ENCODE data around the gene CMTM1. TPM values are rescaled to one million over a fixed set of nuclear protein-coding genes. Genes with fewer than 3 reads are reported as not detected.
"Not testable (repeated sequence)": the region's sequence is repeated elsewhere in the genome, so short reads cannot be mapped to it uniquely, and the experiment has no call there.

The CMTM1 gene
- total RNA-seq, 1 donor from 2014 or later = 3.6 TPM

DNA sequence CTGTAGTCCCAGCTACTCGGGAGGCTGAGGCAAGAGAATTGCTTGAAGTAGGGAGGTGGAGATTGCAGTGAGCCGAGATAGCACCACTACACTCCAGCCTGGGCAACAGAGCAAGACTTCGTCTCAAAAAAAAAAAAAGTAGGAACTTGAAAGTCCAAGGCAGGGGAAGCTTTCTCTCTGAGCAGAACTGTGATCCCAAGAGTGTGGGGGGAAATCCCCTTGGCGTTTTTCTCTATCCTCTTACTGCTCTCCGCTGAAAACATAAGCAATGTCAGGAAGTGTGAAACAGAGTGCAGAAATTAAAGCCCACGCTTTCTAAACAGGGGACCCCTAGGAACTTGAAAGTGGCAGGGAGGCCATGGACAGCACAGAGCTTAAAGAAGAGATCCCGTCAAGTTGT lies 28.5 kb downstream of the CMTM1 start:
- DNase-seq = no peak

DNA sequence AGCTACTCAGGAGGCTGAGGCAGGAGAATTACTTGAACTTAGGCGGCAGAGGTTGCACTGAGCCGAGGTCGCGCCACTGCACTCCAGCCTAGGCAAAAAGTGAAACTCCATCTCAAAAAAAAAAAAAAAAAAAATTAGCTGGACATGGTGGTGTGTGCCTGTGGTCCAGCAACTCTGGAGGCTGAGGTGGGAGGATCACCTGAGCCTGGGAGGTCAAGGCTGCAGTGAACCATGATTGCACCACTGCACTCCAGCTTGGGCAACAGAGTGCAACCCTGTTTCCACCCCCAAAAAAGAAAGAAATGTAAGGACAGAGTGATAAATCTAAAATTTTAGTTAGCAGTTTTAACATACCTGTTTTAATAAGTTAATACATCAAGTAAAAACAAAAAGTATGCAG lies 30.3 kb downstream of the CMTM1 start:
- DNase-seq = not testable (repeated sequence)

- DNase-seq = no peak
Measured at GRCh38 chr16:66596986-66597848, 31.0 kb downstream of the CMTM1 start.

GRCh38 chr16:66598111-66598510 lies 31.9 kb downstream of the CMTM1 start:
- DNase-seq = no peak

GRCh38 chr16:66599726-66600125 lies 33.5 kb downstream of the CMTM1 start:
- no peak for DNase-seq

GRCh38 chr16:66600477-66600876 lies 34.2 kb downstream of the CMTM1 start:
- DNase-seq = no peak

GRCh38 chr16:66601471-66601870 lies 35.2 kb downstream of the CMTM1 start:
- DNase-seq = no peak

DNA sequence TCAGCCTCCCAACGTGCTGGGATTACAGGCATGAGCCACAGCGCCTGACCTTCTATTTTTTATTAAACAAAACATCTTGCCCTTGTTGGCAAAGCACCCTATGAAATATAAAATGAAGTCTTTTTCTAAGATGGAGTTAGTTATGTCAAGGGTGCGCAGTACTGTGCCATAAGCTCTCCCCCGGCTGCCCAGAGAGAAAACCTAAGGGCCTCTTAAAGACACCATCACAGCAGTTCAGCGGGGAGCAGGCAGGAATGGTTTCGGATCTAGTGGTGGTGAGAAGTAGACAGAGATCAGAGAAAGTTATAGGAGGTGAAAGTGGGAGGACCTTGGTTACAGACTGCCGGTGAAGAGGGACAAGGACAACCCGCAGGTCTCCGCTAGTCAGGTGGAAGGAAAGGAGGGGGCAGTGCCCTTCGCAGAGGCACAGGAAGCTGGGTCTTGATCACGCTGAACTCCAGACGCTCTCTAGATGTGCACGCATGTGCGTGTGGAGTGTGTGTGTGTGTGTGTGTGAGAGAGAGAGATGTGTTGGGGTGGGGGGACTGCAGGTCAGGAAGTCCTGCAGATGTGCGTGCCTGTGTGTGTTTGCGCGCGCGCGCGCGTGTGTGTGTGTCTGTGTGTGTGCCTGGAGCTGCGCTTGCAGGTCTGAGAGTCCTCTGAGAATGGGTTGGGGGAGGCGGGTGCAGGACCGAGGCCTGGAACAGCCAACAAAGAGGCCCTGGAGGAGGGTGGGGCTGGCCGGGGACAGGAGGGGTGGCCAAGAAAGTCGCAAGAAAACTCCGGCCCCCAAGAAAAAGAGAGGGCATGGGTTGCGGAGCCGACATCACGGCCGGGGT lies 37.5 kb downstream of the CMTM1 start:
- DNase-seq = peak; percentile 63

DNA sequence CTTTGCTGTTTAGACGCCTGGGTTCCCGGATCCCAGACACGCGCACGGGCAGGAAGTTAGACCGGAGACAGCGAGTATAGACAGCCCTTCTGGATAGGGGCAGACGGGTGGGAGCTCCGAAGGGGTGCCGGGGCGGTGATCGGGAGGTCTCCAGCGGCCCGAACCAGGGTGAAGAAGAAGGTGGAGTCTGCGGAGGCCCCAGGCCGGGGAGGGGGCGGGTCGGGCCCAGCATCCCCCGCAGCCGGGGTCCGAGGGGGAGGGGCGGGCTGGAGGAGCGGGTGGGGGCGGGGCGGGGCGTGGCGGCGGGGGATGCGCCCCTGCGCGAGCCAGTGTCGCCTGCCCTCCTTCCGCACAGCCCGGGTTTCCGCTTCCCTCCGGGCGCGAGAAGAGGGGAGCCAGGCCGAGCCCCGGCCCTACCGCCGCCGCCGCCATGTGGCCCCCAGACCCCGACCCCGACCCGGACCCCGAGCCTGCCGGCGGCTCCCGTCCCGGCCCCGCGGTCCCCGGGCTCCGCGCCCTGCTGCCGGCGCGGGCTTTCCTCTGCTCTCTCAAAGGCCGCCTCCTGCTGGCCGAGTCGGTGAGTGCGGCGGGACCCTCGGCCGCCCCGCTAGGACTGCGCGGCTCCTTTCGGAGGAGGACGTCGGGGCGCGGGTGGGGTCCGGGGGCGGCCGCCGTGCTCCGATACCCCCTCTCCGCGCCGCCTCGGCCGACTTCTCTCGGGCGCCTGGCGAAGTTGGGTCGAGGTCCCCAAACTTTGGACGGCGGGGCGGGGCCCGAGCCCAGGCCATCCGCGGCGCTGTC lies 38.3 kb downstream of the CMTM1 start, which contains the start of gene CMTM3:
CMTM3 (plus strand) TSS at position 329 of the 801 bp plus-strand sequence; CDS start at position 431, 102 bp downstream.
- DNase-seq = peak; percentile 80

DNA sequence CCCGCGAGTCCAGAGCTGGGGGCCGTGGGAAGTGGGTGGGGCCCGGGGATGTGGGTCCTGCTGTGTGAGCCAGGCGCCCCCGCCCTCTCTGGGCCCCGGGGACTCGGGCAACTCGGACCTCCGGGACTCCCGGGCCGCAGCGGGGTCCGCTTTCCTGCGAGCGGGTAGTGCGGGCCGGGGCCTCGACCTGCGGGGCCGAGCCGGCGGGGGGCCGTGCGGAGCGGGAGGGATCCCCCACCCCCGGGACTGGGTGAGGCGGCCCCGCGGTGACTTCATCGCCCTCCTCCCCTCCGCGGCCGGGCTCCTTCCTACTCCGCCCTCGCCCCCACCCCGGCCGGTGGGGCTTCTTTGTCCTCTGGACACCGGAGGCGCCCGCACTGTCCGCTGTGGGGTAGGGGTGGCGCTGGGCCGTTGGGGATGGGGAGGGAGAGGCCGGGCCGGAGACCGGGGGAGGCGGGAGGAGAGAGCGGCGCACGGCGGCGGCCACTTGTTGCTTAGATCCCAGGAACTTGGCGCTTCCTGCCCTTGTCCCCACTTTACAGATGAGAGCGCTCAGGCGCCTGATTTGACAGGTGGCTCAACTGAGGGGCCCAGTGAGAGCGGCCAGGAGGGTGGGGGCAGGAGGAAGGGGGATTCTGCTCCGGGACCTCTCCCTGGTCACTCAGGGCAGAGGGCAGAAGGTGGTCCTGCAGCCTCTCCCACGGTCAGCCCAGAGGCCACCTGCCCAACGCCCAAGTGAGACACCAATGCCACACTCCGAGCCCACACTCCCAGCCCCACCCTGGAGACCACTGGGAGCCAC lies 39.1 kb downstream of the CMTM1 start:
- DNase-seq = peak; percentile 68

- peak; percentile 12 for DNase-seq
Measured at GRCh38 chr16:66605979-66606751, 39.9 kb downstream of the CMTM1 start.

- peak; percentile 93 for DNase-seq
Measured at GRCh38 chr16:66608241-66609138, 42.3 kb downstream of the CMTM1 start.

DNA sequence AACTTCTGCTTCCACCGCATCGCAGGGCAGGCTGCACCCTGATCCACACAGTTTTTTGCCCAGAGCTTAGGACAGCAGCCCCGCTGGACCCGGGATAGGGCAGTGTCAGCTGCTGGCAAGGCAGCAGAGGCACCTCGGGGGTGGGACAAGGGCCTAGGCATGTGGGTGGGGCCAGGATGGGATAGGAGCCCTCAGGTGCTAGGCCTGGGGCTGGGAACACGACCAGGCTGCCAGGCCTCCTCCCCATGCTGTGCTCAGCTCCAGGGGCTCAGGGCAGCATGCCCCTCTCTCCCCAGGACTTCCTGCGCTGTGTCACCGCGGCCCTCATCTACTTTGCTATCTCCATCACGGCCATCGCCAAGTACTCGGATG lies 42.9 kb downstream of the CMTM1 start:
- DNase-seq = no peak

GRCh38 chr16:66610111-66610820 lies 44.0 kb downstream of the CMTM1 start:
- DNase-seq = no peak

DNA sequence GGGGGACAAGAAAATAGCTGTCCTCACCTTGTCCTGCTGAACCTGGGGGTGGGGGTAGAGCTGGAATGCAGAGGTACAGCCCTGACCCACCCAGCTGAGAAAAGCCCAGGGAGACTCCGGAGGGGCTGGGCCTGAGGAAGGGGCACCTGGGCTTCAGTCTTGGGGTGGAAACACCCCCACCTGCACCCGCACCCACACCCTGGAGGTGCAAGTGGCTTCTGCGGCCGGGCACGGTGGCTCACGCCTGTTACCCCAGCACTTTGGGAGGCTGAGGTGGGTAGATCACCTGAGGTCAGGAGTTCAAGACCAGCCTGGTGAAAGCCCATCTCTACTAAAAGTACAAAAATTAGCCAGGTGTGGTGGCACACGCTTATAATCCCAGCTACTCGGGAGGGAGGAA lies 45.7 kb downstream of the CMTM1 start:
- DNase-seq = not testable (repeated sequence)

DNA sequence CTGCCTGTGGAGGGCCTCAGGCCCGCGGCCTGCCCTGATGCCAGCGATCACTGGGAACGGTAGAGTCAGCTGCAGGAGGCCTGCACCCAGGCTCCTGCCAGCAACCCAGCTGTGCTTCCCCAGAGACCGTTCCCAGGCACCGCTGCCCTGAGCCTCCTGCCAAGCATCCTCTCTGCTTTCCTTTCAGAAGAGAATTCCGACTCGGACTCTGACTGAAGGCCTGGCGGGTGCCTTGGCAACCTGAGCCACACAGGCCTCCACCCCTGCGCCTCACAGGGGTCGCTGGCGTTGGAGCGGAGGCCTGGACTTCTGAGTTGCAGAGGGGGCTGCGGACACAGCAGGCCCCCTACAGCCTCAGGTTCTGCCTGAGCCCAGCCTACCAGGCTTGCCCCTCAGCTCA lies 46.2 kb downstream of the CMTM1 start:
- DNase-seq = no peak

DNA sequence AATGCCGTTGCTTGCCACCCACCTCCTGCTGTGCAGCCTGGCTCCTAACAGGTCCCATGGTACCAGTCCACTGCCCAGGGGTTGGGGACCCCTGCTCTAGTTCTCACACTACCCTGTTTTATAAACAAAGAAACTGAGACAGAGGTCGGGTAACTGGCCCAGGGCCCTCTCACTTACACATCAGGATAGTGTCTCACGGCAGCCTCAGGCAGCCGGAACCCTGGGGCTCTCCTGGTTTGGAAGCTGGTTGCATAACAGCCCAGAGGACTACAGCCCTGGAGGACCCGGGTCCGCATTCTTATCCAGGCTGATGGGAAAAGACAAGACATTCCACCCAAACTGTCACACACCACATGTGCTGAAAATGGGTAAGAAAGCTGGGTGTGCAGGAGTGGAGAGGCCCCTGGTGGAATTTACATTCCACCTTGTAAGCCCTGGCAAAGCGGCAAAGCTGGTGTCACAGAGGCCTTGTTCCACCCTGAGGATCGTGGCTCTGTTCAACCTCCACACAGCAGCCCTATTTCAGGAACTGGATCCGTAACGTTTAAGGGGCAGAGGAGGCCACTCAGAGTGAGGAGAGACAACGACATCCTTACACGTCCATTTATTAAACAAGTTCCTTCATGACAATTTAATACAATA lies 48.0 kb downstream of the CMTM1 start:
- no peak for DNase-seq

GRCh38 chr16:66616169-66616568 lies 49.9 kb downstream of the CMTM1 start:
- no peak for DNase-seq

GRCh38 chr16:66616592-66616991 lies 50.4 kb downstream of the CMTM1 start:
- no peak for DNase-seq

Measured in dermis blood vessel endothelial cell (primary cell).